SKM-1 treated with dmso at 0.1 percent for 144 hours (cell line): ENCODE measurements around the gene KCTD10.
"Not testable (repeated sequence)": the region's sequence is repeated elsewhere in the genome, so short reads cannot be mapped to it uniquely, and the experiment has no call there.

Experiments
- DNase-seq: peaks from one replicate; lab custom pipeline; 2025; ENCODE audit not compliant: unreplicated experiment; lab: John Stamatoyannopoulos, UW

Gene KCTD10

GRCh38 chr12:109423392-109423791 is 53.7 kb downstream of the KCTD10 start:
- no peak for DNase-seq

- DNase-seq = no peak
Observed at GRCh38 chr12:109422251-109422650, 54.8 kb downstream of the KCTD10 start.

- no peak for DNase-seq
Observed at GRCh38 chr12:109421355-109422087, 55.6 kb downstream of the KCTD10 start.

GRCh38 chr12:109418848-109419480 is 58.1 kb downstream of the KCTD10 start:
- DNase-seq = no peak

GRCh38 chr12:109406147-109406546 is 71.0 kb downstream of the KCTD10 start:
- DNase-seq = not testable (repeated sequence)

- DNase-seq = not testable (repeated sequence)
Observed at GRCh38 chr12:109404841-109405240, 72.3 kb downstream of the KCTD10 start.
